Peyer's patch (tissue), 4 donors: ENCODE results near the gene TRIM17. TPM values are rescaled to one million over a fixed set of nuclear protein-coding genes. Genes with fewer than 3 reads are reported as not detected.

Experiments
- DNase-seq, 3 donors: peaks; one replicate each; pipeline ENCODE4 v3.0.0-alpha.2; 2017 to 2019
- H3K27ac ChIP-seq, 4 donors: fragments of 200-600 bp; sonication (generic); one replicate each; pipeline ENCODE4 v1.5.1; 2016 to 2019
- H3K27me3 ChIP-seq, 2 donors: fragments of 200-600 bp; sonication (generic); one replicate each; pipeline ENCODE4 v1.5.1; 2019
- H3K36me3 ChIP-seq, 3 donors: fragments of 200-600 bp; sonication (generic); one replicate each; pipeline ENCODE4 v1.5.1; 2016 to 2019
- H3K4me1 ChIP-seq, 4 donors: fragments of 200-600 bp; sonication (generic); one replicate each; pipeline ENCODE4 v1.5.1; 2016 to 2019
- H3K4me3 ChIP-seq, 4 donors: fragments of 200-600 bp; sonication (generic); 1 replicate in 3 of 4; 2 replicates in 1 of 4; pipeline ENCODE4 v1.5.1; 2016 to 2019; ENCODE audit warnings: mild to moderate bottlenecking in 1 of 4
- H3K9me3 ChIP-seq, 4 donors: fragments of 200-600 bp; sonication (generic); one replicate each; pipeline ENCODE4 v1.5.1; 2016 to 2019; ENCODE audit warnings: mild to moderate bottlenecking in 1 of 4
- CTCF ChIP-seq, 6 experiments: fragments of 450-650 bp in 4 of 6; fragments of 200-600 bp in 2 of 6; sonication (generic) in 1 of 6; IDR thresholded peaks; one replicate each; pipeline ENCODE4 v1.5.1; 2017 to 2019; ENCODE audit warnings: antibody characterized with exemption in 6 of 6, mild to moderate bottlenecking in 3 of 6, moderate library complexity in 1 of 6
- POLR2A ChIP-seq, 2 donors: fragments of 450-650 bp; IDR thresholded peaks; one replicate each; pipeline ENCODE4 v1.5.1; 2017; ENCODE audit warnings: antibody characterized with exemption in 2 of 2, mild to moderate bottlenecking in 2 of 2, moderate library complexity in 2 of 2
- total RNA-seq, 4 donors: library from RNA; depleted of rRNA; stranded (reverse); fragments of >200 nt; gene quantifications; one replicate each; pipeline ENCODE4 v1.1.0, GENCODE V29; 2016

Gene TRIM17
- total RNA-seq, 4 donors from 2014 or later, result 2.5 to 2.7 TPM; not detected in 2

- no peaks in the 10 kb centered on the region for H3K36me3 ChIP-seq
- peak in 1 of 3 donors; percentile 53 for DNase-seq
- H3K27ac ChIP-seq, result no peak overlapping the region
- H3K4me3 ChIP-seq, result no peak overlapping the region
- H3K9me3 ChIP-seq, result no peaks in the 10 kb centered on the region
- peaks cover 0 to 6% (median 0%) of the 10 kb centered on the region in 4 donors for H3K4me1 ChIP-seq
- no peaks in the 10 kb centered on the region for H3K27me3 ChIP-seq
- TF ChIP-seq POLR2A (IDR thresholded peaks at IDR 0.05), result no peak
- TF ChIP-seq CTCF (IDR thresholded peaks at IDR 0.05), result no peak
Measured at GRCh38 chr1:228370941-228371740, 45.5 kb downstream of the TRIM17 start.

DNA sequence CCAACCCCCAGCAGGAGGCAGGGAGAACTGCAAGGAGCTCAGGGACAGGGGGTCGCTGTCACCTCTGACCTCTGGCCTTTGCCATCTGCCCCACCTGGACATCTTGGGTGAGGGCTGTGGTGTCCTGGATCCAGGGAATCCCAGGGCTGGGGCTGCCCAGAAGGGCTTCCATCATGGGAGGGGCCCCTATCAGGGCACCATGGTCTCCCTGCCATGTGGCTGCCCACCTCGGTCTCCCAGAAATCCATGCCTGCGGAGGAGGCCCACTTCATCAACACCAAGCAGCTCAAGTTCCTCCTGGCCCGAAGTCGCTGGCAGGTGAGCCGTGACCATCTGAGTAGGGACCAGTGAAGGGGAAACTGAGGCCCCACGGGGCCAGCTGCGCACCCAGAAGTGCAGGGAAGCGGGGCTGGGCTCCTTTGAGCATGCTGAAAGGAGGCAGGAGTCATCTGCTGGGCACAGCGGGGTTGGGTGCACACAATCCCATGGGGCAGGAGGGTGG, 46.2 kb downstream of the TRIM17 start:
- Histone ChIP-seq H3K4me3 (no peak overlapping the region), H3K36me3 (no peaks in the 10 kb centered on the region), H3K27ac (no peak overlapping the region), H3K27me3 (no peaks in the 10 kb centered on the region), H3K4me1 (peaks cover 0 to 6% (median 0%) of the 10 kb centered on the region in 4 donors), H3K9me3 (no peaks in the 10 kb centered on the region)
- TF ChIP-seq CTCF (IDR thresholded peaks at IDR 0.05) (no peak), POLR2A (IDR thresholded peaks at IDR 0.05) (no peak)
- peak in 1 of 3 donors; percentile 37 for DNase-seq

DNA sequence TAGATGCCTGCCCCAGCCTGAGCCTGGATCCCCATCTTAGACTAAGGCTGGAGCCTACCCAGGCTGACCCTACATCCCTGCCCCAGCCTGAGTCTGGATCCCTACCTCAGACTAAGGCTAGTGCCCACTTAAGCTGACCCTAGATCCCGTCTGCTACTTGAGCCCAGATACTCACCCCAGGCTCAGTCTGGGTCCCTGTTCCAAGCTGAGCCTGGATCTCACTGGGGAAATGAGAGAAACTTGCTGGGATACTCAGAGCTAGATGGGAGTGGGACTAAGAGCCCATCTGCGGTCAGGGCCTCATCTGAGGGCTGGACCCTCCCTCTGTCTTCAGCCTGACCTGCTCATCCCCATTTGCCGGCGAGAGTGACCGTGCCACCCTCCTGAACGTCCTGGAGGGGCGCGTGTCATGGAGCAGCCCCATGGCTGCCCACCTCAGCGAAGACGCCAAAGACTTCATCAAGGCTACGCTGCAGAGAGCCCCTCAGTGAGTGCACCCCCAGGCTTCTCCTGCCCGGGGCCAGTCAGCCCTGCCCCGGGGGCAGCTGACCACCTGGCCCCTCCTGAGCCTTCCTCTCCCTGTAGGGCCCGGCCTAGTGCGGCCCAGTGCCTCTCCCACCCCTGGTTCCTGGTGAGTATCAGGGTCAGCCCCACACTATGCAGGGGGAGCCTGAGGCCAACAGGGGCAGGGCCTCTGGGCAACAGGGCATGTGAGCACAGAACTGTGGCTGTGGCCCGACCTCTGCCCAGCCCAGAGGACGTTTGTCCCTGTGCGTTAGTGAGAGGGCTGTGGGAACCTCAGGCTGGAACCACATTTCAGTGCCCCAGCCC, 46.8 kb downstream of the TRIM17 start:
- TF ChIP-seq POLR2A (IDR thresholded peaks at IDR 0.05) (no peak), CTCF (IDR thresholded peaks at IDR 0.05) (no peak)
- DNase-seq, result peak in 1 of 3 donors; percentile 30
- no peaks in the 10 kb centered on the region for H3K9me3 ChIP-seq
- no peaks in the 10 kb centered on the region for H3K36me3 ChIP-seq
- H3K27ac ChIP-seq, result no peak overlapping the region
- H3K27me3 ChIP-seq, result no peaks in the 10 kb centered on the region
- H3K4me1 ChIP-seq, result peaks cover 0 to 6% (median 0%) of the 10 kb centered on the region in 4 donors
- no peak overlapping the region for H3K4me3 ChIP-seq

DNA sequence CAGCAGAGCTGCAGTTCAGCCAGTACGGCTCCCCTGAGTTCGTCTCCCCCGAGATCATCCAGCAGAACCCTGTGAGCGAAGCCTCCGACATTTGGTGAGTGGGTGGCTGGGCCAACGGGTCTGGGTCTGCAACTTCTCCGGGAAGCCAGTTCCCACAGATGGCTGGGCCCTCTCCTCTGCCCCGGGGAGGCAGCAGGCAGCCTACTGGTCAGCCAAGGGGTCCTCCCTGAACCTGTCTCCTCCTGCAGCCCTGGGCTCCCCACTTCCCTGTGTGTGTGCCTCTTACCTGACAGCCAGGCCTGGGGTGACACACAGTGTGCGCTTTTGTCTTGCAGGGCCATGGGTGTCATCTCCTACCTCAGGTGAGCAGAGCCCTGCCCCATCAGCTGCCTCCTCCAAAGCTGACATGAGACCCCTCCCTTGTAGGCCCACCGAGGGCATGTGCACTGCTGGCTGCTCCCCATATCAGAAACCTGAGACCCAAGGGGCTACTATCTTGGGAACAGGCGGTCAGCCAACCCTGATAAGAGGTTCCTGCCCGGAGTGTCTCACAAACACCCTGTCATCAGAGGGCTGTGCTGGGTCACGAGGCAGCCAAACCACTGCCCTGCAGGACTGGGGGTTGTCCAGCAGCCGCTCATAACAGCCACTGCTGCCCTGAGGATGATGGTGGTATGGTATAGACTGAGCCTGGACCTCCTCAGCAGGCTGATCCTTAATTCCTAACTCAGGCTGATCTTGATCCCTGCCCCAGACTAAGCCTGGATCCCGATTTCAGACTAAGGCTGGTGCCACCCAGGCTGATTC, 47.7 kb downstream of the TRIM17 start:
- Histone ChIP-seq H3K27me3 (no peaks in the 10 kb centered on the region), H3K9me3 (no peaks in the 10 kb centered on the region), H3K4me1 (peaks cover 0 to 6% (median 0%) of the 10 kb centered on the region in 4 donors), H3K36me3 (no peaks in the 10 kb centered on the region), H3K4me3 (no peak overlapping the region), H3K27ac (no peak overlapping the region)
- peak in 1 of 3 donors; percentile 40 for DNase-seq
- TF ChIP-seq CTCF (IDR thresholded peaks at IDR 0.05) (no peak), POLR2A (IDR thresholded peaks at IDR 0.05) (no peak)
